Activated B cell treated with CpG ODN at 0.5 μM for 24 hours (primary cell): Measurements from ENCODE around the gene FARS2. TPM values are rescaled to one million over a fixed set of nuclear protein-coding genes. Genes with fewer than 3 reads are reported as not detected.

Experiments used
- ATAC-seq: fragments of 200-7000 bp; cut with Tn5 transposase; one replicate; pipeline ENCODE4 v1.10.0; 2021; ENCODE audit warnings: low read depth, mild to moderate bottlenecking, moderate library complexity
- CTCF ChIA-PET: fragments of 350-600 bp; sonication (Branson Sonifier 250); formaldehyde crosslinking; loops from one replicate; lab custom pipeline; 2021; ENCODE audit warnings: antibody characterized with exemption; lab: Charles Lee
- POLR2A ChIA-PET: fragments of 350-600 bp; sonication (Branson Sonifier 250); formaldehyde crosslinking; loops from one replicate; lab custom pipeline; 2021; ENCODE audit warnings: antibody characterized with exemption; lab: Charles Lee
- DNase-seq: peaks from one replicate; pipeline ENCODE4 v3.0.0; 2022
- H3K27ac Mint-ChIP-seq: one replicate; pipeline ENCODE4 v1.8.0; 2020; ENCODE audit warnings: mixed read lengths
- H3K27me3 Mint-ChIP-seq: one replicate; pipeline ENCODE4 v1.8.0; 2021; ENCODE audit warnings: mixed read lengths
- H3K36me3 Mint-ChIP-seq: one replicate; pipeline ENCODE4 v1.8.0; 2021; ENCODE audit warnings: low read depth, mixed read lengths
- H3K4me1 Mint-ChIP-seq: one replicate; pipeline ENCODE4 v1.8.0; 2021; ENCODE audit warnings: mixed read lengths
- H3K4me3 Mint-ChIP-seq: one replicate; pipeline ENCODE4 v1.8.0; 2020; ENCODE audit warnings: mild to moderate bottlenecking, mixed read lengths
- H3K9me3 Mint-ChIP-seq: one replicate; pipeline ENCODE4 v1.8.0; 2020; ENCODE audit warnings: mixed read lengths
- intact Hi-C: fragments of 100-400 bp; cut with micrococcal nuclease; formaldehyde crosslinking; loops from one replicate; pipeline ENCODE4 v1.15.1; 2024
- total RNA-seq: library from RNA; stranded (reverse); gene quantifications from 2 replicates; pipeline ENCODE4 v1.2.3, GENCODE V29; 2022
- TF ChIP-seq, protein P1 (sequence below): fragments of 200-600 bp; IDR thresholded peaks from one replicate; pipeline ENCODE4 v1.8.0; 2022; ENCODE audit warnings: antibody characterized with exemption, mild to moderate bottlenecking

FARS2 gene
- total RNA-seq, 1 donor from 2014 or later, result 32.7 TPM

DNA sequence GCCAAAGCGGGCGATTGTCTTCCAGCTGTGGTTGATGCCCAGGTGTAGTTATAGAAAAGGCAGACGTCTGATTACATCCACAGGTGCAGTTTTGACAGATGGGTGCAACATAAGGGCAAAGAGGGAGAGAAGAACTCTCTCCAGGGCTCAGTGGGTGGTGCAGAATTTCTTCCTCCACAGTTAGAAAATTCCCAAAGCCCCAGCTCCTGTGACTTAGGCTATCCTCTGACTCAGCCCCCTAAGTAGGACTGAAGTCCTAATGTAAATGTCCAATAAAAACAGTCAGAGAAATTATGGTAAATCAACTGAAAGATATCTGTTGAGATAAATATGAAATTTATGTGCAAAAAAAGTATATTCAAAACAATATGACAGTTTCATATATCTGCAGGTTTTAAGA lies 32.0 kb upstream of the FARS2 start:
- TF ChIP-seq, protein P1, sequence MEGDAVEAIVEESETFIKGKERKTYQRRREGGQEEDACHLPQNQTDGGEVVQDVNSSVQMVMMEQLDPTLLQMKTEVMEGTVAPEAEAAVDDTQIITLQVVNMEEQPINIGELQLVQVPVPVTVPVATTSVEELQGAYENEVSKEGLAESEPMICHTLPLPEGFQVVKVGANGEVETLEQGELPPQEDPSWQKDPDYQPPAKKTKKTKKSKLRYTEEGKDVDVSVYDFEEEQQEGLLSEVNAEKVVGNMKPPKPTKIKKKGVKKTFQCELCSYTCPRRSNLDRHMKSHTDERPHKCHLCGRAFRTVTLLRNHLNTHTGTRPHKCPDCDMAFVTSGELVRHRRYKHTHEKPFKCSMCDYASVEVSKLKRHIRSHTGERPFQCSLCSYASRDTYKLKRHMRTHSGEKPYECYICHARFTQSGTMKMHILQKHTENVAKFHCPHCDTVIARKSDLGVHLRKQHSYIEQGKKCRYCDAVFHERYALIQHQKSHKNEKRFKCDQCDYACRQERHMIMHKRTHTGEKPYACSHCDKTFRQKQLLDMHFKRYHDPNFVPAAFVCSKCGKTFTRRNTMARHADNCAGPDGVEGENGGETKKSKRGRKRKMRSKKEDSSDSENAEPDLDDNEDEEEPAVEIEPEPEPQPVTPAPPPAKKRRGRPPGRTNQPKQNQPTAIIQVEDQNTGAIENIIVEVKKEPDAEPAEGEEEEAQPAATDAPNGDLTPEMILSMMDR, result no peak
- ATAC-seq (no peak), DNase-seq (no peak)
- intact Hi-C loops, result no loop called here
- ChIA-PET CTCF (interaction anchor here (1.4 kb wide), 1 partner anchor 151 kb away, joined by 3 read pairs; no protein-coding TSS in a partner anchor), POLR2A (interaction anchor here (0.7 to 1.3 kb wide), 2 partner anchors 74 to 1425 kb away, joined by 4 to 7 read pairs; no protein-coding TSS in a partner anchor)
- Mint-ChIP-seq H3K9me3 (no peaks in the 10 kb centered on the region), H3K27ac (no peak overlapping the region), H3K36me3 (peaks cover 2% of the 10 kb centered on the region), H3K4me1 (peaks cover 9% of the 10 kb centered on the region), H3K4me3 (no peak overlapping the region), H3K27me3 (no peaks in the 10 kb centered on the region)

DNA sequence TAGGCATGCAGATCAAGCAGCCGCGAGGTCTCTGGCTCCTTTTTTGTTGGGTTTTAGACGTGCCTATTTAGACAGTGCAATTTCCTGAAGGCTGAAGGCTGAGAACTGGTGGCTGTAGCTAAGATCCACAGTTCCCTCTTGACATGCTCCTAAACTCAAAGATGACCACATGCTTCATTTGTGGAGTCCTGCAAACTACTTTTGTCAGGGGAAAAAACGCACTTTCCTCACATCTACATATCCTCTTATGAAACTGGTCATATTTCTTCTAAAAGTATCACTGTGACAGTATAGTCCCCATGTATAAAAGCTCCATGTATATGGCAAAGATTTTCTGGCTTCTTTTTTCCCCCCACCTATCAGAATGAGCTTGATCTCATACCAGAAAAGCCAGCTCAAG lies 31.2 kb upstream of the FARS2 start:
- ATAC-seq (no peak), DNase-seq (no peak)
- Mint-ChIP-seq H3K27me3 (no peaks in the 10 kb centered on the region), H3K4me1 (peaks cover 9% of the 10 kb centered on the region), H3K9me3 (no peaks in the 10 kb centered on the region), H3K4me3 (no peak overlapping the region), H3K36me3 (peaks cover 6% of the 10 kb centered on the region), H3K27ac (no peak overlapping the region)
- POLR2A ChIA-PET, result interaction anchor here (1.3 kb wide), 1 partner anchor 73 kb away, joined by 4 read pairs; no protein-coding TSS in a partner anchor
- CTCF ChIA-PET, result interaction anchor here (1.4 kb wide), 1 partner anchor 150 kb away, joined by 3 read pairs; no protein-coding TSS in a partner anchor
- TF ChIP-seq, protein P1, result no peak
- intact Hi-C loops, result no loop called here

DNA sequence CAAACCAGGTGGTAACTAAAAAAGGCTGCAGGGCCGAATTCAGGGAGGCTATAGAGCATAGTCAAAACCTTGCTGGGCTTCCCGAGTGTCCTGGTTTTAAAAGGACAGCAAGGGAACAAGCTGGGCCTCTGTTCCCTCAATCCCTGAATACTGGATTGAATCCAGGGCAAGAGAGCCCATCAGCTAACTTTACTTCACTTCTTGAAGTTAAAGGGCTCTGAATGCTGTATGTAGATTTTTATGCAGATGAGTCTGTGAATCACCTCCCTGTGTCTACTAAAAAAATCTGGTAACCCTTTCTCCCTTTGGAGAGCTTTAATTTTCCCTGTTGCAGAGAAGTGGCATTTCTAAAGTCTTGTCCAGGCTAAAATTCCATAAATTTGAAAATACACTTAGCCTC lies 30.0 kb upstream of the FARS2 start:
- Mint-ChIP-seq H3K9me3 (no peaks in the 10 kb centered on the region), H3K4me1 (peaks cover 9% of the 10 kb centered on the region), H3K36me3 (peaks cover 13% of the 10 kb centered on the region), H3K27ac (no peak overlapping the region), H3K27me3 (no peaks in the 10 kb centered on the region), H3K4me3 (no peak overlapping the region)
- ChIA-PET CTCF (interaction anchor here (1.4 kb wide), 1 partner anchor 87 kb away, joined by 3 read pairs; no protein-coding TSS in a partner anchor), POLR2A (no interaction called here)
- intact Hi-C loops, result no loop called here
- TF ChIP-seq, protein P1, result no peak
- DNase-seq (no peak), ATAC-seq (no peak)

DNA sequence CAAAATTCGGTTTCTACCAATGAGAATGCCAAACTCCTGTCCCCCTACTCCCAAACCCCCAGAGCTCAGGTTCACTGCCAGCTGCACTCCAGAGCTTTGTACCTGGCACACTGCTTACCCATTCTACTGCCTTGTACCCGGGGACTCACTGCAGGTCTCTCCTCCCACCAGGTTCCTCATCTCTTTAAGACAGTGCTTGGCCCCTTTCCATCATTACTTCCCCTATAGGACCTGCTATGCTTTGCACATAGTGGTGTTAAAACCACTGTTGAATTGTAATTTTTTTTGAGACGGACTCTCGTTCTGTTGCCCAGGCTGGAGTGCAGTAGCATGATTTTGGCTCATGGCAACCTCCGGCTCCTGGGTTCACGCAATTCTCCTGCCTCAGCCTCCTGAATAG lies 26.4 kb upstream of the FARS2 start:
- ChIA-PET CTCF (interaction anchor here (1.2 to 1.9 kb wide), 2 partner anchors 91 to 164 kb away, joined by 3 to 5 read pairs; no protein-coding TSS in a partner anchor), POLR2A (no interaction called here)
- Mint-ChIP-seq H3K27ac (no peak overlapping the region), H3K4me1 (peaks cover 9% of the 10 kb centered on the region), H3K9me3 (no peaks in the 10 kb centered on the region), H3K4me3 (no peak overlapping the region), H3K27me3 (no peaks in the 10 kb centered on the region), H3K36me3 (peaks cover 20% of the 10 kb centered on the region)
- intact Hi-C loops, result no loop called here
- no peak for ATAC-seq
- TF ChIP-seq, protein P1, result no peak
- DNase-seq, result no peak

DNA sequence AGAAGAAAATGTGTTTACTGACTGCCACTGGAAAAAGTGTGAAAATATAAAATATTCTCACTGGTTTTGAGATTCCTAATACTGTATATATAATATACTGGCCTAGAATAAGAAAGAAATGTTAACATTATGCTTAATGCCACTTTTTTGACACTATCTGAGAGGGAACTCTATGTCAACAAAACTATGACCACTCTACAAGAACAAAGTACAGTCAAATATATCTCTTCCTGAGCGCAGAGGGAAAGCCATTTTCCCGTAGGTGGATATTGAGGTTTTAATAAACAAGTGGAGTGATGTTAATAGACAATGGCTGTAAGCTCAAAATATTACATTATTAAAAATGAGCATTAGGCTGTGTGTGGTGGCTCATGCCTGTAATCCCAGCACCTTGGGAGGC lies 25.5 kb upstream of the FARS2 start:
- no peaks in the 10 kb centered on the region for H3K9me3 Mint-ChIP-seq
- H3K27ac Mint-ChIP-seq, result no peak overlapping the region

More for the DNA sequence above, 25.5 kb upstream of the FARS2 start:
- POLR2A ChIA-PET, result no interaction called here
- Mint-ChIP-seq H3K4me1 (peaks cover 7% of the 10 kb centered on the region), H3K4me3 (no peak overlapping the region), H3K36me3 (peaks cover 29% of the 10 kb centered on the region), H3K27me3 (no peaks in the 10 kb centered on the region)
- intact Hi-C loops, result no loop called here
- TF ChIP-seq, protein P1, result no peak
- CTCF ChIA-PET, result interaction anchor here (1.7 to 1.9 kb wide), 2 partner anchors 68 to 92 kb away, joined by 3 to 5 read pairs; no protein-coding TSS in a partner anchor
- DNase-seq (no peak), ATAC-seq (no peak)
